OCI-M2 (cell line): ENCODE results near the gene MTA3.

ENCODE experiments used
- DNase-seq: peaks from one replicate; lab custom pipeline; 2025; ENCODE audit not compliant: unreplicated experiment; lab: John Stamatoyannopoulos, UW

The MTA3 gene

GRCh38 chr2:42658306-42658705, 89.9 kb downstream of the MTA3 start:
- DNase-seq, result no peak

- DNase-seq, result no peak
Measured at GRCh38 chr2:42659609-42660008, 91.2 kb downstream of the MTA3 start.

GRCh38 chr2:42663106-42663780, 94.8 kb downstream of the MTA3 start:
- DNase-seq, result no peak

- DNase-seq, result no peak
Measured at GRCh38 chr2:42663828-42664227, 95.4 kb downstream of the MTA3 start.

GRCh38 chr2:42673989-42674579, 105.7 kb downstream of the MTA3 start:
- DNase-seq, result no peak

- DNase-seq, result no peak
Measured at GRCh38 chr2:42675815-42676214, 107.4 kb downstream of the MTA3 start.

- DNase-seq, result no peak
Measured at GRCh38 chr2:42685303-42685702, 116.9 kb downstream of the MTA3 start.

GRCh38 chr2:42693013-42693615, 124.7 kb downstream of the MTA3 start:
- DNase-seq, result no peak

GRCh38 chr2:42693688-42694479, 125.5 kb downstream of the MTA3 start:
- DNase-seq, result no peak

GRCh38 chr2:42696987-42697386, 128.6 kb downstream of the MTA3 start:
- DNase-seq, result no peak

GRCh38 chr2:42698940-42699339, 130.5 kb downstream of the MTA3 start:
- DNase-seq, result no peak

- no peak for DNase-seq
Measured at GRCh38 chr2:42706836-42707235, 138.4 kb downstream of the MTA3 start.

GRCh38 chr2:42708179-42708578, 139.7 kb downstream of the MTA3 start:
- no peak for DNase-seq

GRCh38 chr2:42711896-42712295, 143.5 kb downstream of the MTA3 start:
- no peak for DNase-seq

- DNase-seq, result no peak
Measured at GRCh38 chr2:42712934-42713333, 144.5 kb downstream of the MTA3 start.

GRCh38 chr2:42713920-42714319, 145.5 kb downstream of the MTA3 start:
- no peak for DNase-seq

- DNase-seq, result no peak
Measured at GRCh38 chr2:42714686-42715085, 146.3 kb downstream of the MTA3 start.

- DNase-seq, result no peak
Measured at GRCh38 chr2:42721898-42722297, 153.5 kb downstream of the MTA3 start.

- DNase-seq, result no peak
Measured at GRCh38 chr2:42722320-42723190, 154.1 kb downstream of the MTA3 start.

GRCh38 chr2:42723465-42723864, 155.0 kb downstream of the MTA3 start:
- no peak for DNase-seq

GRCh38 chr2:42724886-42725285, 156.5 kb downstream of the MTA3 start:
- no peak for DNase-seq
